Endothelial cell of umbilical vein (primary cell): ENCODE results near the gene BCAS3. TPM values are rescaled to one million over a fixed set of nuclear protein-coding genes. Genes with fewer than 3 reads are reported as not detected.

ENCODE experiments used
- BruUV-seq: library from RNA; stranded (reverse); fragments of 400-500 nt; replicated peaks from 2 replicates; lab custom pipeline; 2021; lab: Mats Ljungman, UMichigan
- CTCF ChIA-PET: fragments of 300-600, 350-600 bp; sonication (Branson Sonifier 250); formaldehyde crosslinking; loops from one replicate; lab custom pipeline; 2021; ENCODE audit warnings: antibody characterized with exemption, inconsistent platforms; lab: Charles Lee
- POLR2A ChIA-PET: fragments of 300-600, 350-600 bp; sonication (Branson Sonifier 250); formaldehyde crosslinking; loops from one replicate; lab custom pipeline; 2021; ENCODE audit warnings: antibody characterized with exemption, inconsistent platforms; lab: Charles Lee
- DNase-seq: peaks from one replicate; pipeline ENCODE4 v3.0.0-alpha.2; 2011; ENCODE audit warnings: low read depth, low spot score
- FAIRE-seq: peaks from 2 replicates; lab custom pipeline; 2011; peaks lifted over from hg19 to GRCh38; lab: Jason Lieb, UNC
- H2AFZ ChIP-seq: 2 replicates; pipeline ENCODE4 v1.6.0; 2012; ENCODE audit warnings: low read depth, low read length, control low read depth, inconsistent platforms
- H3K27ac ChIP-seq: 2 replicates; pipeline ENCODE4 v1.5.1; 2011; ENCODE audit warnings: low read depth, mild to moderate bottlenecking, control low read depth, low read length, moderate library complexity; ENCODE audit not compliant: insufficient read depth
- H3K27me3 ChIP-seq, 2 experiments: 2 replicates each; pipeline versions ENCODE4 v1.6.0 to v1.6.1; 2011; ENCODE audit warnings: low read length in 2 of 2, mixed read lengths in 1 of 2; ENCODE audit not compliant: control insufficient read depth in 2 of 2, insufficient read depth in 2 of 2
- H3K36me3 ChIP-seq, 2 experiments: 2 replicates in 1 of 2; 3 replicates in 1 of 2; pipeline ENCODE4 v1.5.1; 2011; ENCODE audit warnings: low read length in 2 of 2, mild to moderate bottlenecking in 1 of 2, moderate library complexity in 1 of 2; ENCODE audit not compliant: control insufficient read depth in 2 of 2, insufficient read depth in 2 of 2; ENCODE audit errors: extremely low read depth in 1 of 2
- H3K4me1 ChIP-seq: 3 replicates; pipeline ENCODE4 v1.5.1; 2011; ENCODE audit warnings: mild to moderate bottlenecking, low read length; ENCODE audit not compliant: control insufficient read depth, insufficient read depth; ENCODE audit errors: extremely low read depth
- H3K4me2 ChIP-seq: 2 replicates; pipeline ENCODE4 v1.6.1; 2011; ENCODE audit warnings: low read length, control low read depth, mixed read lengths; ENCODE audit not compliant: insufficient read depth
- H3K4me3 ChIP-seq, 3 experiments: fragments of 200-600 bp in 1 of 3; sonication (generic), shearing (Covaris generic) in 1 of 3; replicated peaks in 1 of 3; 2 replicates each; pipeline ENCODE4 v1.5.1; 2011 to 2016; ENCODE audit warnings: control low read depth in 3 of 3, low read length in 3 of 3, mild to moderate bottlenecking in 2 of 3, inconsistent platforms in 1 of 3, low read depth in 1 of 3, moderate library complexity in 1 of 3; ENCODE audit not compliant: insufficient read depth in 1 of 3
- H3K79me2 ChIP-seq: 2 replicates; pipeline ENCODE4 v1.6.0; 2012; ENCODE audit warnings: low read length, inconsistent platforms; ENCODE audit not compliant: control insufficient read depth, insufficient read depth
- H3K9ac ChIP-seq: replicated peaks from 2 replicates; pipeline ENCODE3; 2011; ENCODE audit warnings: low read length, control low read depth; ENCODE audit not compliant: insufficient read depth; ENCODE audit errors: extremely low read depth
- H3K9me1 ChIP-seq: replicated peaks from 3 replicates; pipeline ENCODE4 v1.6.0; 2011; ENCODE audit warnings: mild to moderate bottlenecking, low read length; ENCODE audit not compliant: control insufficient read depth, insufficient read depth; ENCODE audit errors: extremely low read depth
- H3K9me3 ChIP-seq: replicated peaks from 2 replicates; pipeline ENCODE4 v1.5.1; 2012; ENCODE audit warnings: low read length, inconsistent platforms; ENCODE audit not compliant: control insufficient read depth, insufficient read depth
- H4K20me1 ChIP-seq: replicated peaks from 2 replicates; pipeline ENCODE3; 2011; ENCODE audit warnings: mild to moderate bottlenecking, low read length; ENCODE audit not compliant: control insufficient read depth, insufficient read depth; ENCODE audit errors: extremely low read depth
- CTCF ChIP-seq, 2 donors: IDR thresholded peaks; 1 replicate in 1 of 2; 2 replicates in 1 of 2; pipeline ENCODE4 v1.5.1; 2011; ENCODE audit warnings: low read length in 2 of 2, mild to moderate bottlenecking in 2 of 2, moderate library complexity in 2 of 2, control low read depth in 1 of 2, inconsistent platforms in 1 of 2, low read depth in 1 of 2; ENCODE audit not compliant: insufficient read depth in 1 of 2; ENCODE audit errors: extremely low read depth in 1 of 2
- EZH2 ChIP-seq: IDR thresholded peaks from 2 replicates; pipeline ENCODE4 v1.6.1; 2012; ENCODE audit warnings: borderline replicate concordance, low read depth, mild to moderate bottlenecking, moderate library complexity, low read length, inconsistent platforms; ENCODE audit not compliant: severe bottlenecking
- MYC ChIP-seq: IDR thresholded peaks from one replicate; pipeline ENCODE4 v1.6.1; 2011; ENCODE audit warnings: mild to moderate bottlenecking, low read depth, low read length
- POLR2AphosphoS5 ChIP-seq: IDR thresholded peaks from 2 replicates; pipeline ENCODE4 v1.6.1; 2012; ENCODE audit warnings: low read depth, mild to moderate bottlenecking, control low read depth, low read length, moderate library complexity; ENCODE audit not compliant: insufficient read depth
- dilution Hi-C: fragments of 300-500 bp; cut with MboI; formaldehyde crosslinking; loops from one replicate; pipeline ENCODE4 v1.15.0; 2019; ENCODE audit warnings: low sequenced_read_pairs; ENCODE audit not compliant: extremely low pct_ligation_motif_present
- intact Hi-C: fragments of 100-400 bp; cut with micrococcal nuclease; formaldehyde crosslinking; loops from one replicate; pipeline ENCODE4 v1.10.0; 2022
- polyA plus RNA-seq, 4 experiments: library from polyadenylated mRNA; depleted of rRNA in 3 of 4; stranded (reverse) in 3 of 4; unstranded in 1 of 4; fragments of >200 nt; gene quantifications; 2 replicates each; pipeline versions ENCODE4 v1.2.1 to v1.2.3, GENCODE V29; 2011 to 2012; ENCODE audit warnings: missing spikeins in 1 of 4
- total RNA-seq: library from RNA; stranded (reverse); gene quantifications from 2 replicates; pipeline ENCODE4 v1.2.3, GENCODE V29; 2021

BCAS3 gene
- total and polyA plus RNA-seq, 2 donors (not counting 3 experiments of a cell fraction or from before 2014, with no cell fraction given) = 8.2 to 16.0 TPM

GRCh38 chr17:61410141-61411010 is 732.7 kb downstream of the BCAS3 start:
- Histone ChIP-seq H3K27ac (no peak overlapping the region), H3K9ac (no peak overlapping the region), H3K9me3 (no peaks in the 10 kb centered on the region), H3K36me3 (no peaks in the 10 kb centered on the region), H4K20me1 (no peaks in the 10 kb centered on the region), H3K79me2 (no peaks in the 10 kb centered on the region), H3K4me1 (peaks cover 14% of the 10 kb centered on the region), H3K9me1 (no peaks in the 10 kb centered on the region), H3K27me3 (peaks cover 51 to 56% of the 10 kb centered on the region in 2 experiments), H3K4me3 (no peak overlapping the region), H2AFZ (no peak overlapping the region), H3K4me2 (no peak overlapping the region)
- POLR2A ChIA-PET = no interaction called here
- FAIRE-seq (peak; percentile 58), DNase-seq (peak; percentile 55)
- TF ChIP-seq CTCF (IDR thresholded peaks at IDR 0.05; ENCODE audit: extremely low read depth in 1 of 2, insufficient read depth in 1 of 2, low read depth in 1 of 2, low read length in 2 of 2) = peak; percentile 52 to 79
- TF ChIP-seq POLR2AphosphoS5 = peak; percentile 22
- no peak for TF ChIP-seq MYC
- peak; percentile 84 for TF ChIP-seq EZH2
- BruUV-seq = no TSS peak
- CTCF ChIA-PET = interaction anchor here (0.9 to 6.4 kb wide), 10 partner anchors 11 to 690 kb away, joined by 3 to 53 read pairs (median 10); partner anchors contain the start of gene TBX2
- dilution Hi-C loops (no loop called here), intact Hi-C loops (no loop called here)
